GM13977 (cell line): ENCODE measurements around the gene CTAGE9.

Experiments
- DNase-seq: peaks from one replicate; pipeline ENCODE4 v3.0.0; 2012; ENCODE audit warnings: low spot score
- in situ Hi-C: fragments of 300-500 bp; cut with MboI; formaldehyde crosslinking; loops from one replicate; pipeline ENCODE4 v1.12.0; 2022; ENCODE audit warnings: low sequenced_read_pairs, low pct_unique_long_range_greater_than_20kb, mixed read lengths, inconsistent platforms; ENCODE audit not compliant: unreplicated experiment
- TF ChIP-seq, protein P1 (sequence below): IDR thresholded peaks from 2 replicates; pipeline ENCODE4 v1.5.1; 2012; ENCODE audit warnings: mild to moderate bottlenecking, control low read depth; ENCODE audit not compliant: insufficient read depth; ENCODE audit errors: extremely low read depth, missing control alignments

CTAGE9 gene

DNA sequence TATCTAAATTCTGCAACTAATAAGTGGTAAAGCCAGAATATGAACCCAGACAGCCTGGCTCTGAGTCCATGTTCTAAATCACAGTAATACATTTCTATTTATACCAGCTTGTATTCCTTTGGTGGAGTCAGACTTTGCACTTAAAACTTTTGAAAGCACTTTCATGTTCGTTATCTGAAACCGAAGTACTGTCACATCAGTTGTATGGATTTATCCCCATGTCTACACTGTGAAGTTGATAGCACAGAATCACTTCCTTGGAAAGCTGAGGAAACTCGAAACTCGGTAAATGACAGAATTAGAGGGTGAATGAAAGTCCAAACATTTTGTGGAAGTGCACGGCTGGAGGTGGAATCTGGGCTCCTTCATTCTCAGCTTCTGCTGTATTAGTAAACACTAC lies 28.3 kb upstream of the CTAGE9 start:
- in situ Hi-C loops = no loop called here
- TF ChIP-seq, protein P1, sequence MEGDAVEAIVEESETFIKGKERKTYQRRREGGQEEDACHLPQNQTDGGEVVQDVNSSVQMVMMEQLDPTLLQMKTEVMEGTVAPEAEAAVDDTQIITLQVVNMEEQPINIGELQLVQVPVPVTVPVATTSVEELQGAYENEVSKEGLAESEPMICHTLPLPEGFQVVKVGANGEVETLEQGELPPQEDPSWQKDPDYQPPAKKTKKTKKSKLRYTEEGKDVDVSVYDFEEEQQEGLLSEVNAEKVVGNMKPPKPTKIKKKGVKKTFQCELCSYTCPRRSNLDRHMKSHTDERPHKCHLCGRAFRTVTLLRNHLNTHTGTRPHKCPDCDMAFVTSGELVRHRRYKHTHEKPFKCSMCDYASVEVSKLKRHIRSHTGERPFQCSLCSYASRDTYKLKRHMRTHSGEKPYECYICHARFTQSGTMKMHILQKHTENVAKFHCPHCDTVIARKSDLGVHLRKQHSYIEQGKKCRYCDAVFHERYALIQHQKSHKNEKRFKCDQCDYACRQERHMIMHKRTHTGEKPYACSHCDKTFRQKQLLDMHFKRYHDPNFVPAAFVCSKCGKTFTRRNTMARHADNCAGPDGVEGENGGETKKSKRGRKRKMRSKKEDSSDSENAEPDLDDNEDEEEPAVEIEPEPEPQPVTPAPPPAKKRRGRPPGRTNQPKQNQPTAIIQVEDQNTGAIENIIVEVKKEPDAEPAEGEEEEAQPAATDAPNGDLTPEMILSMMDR = no peak
- no peak for DNase-seq

DNA sequence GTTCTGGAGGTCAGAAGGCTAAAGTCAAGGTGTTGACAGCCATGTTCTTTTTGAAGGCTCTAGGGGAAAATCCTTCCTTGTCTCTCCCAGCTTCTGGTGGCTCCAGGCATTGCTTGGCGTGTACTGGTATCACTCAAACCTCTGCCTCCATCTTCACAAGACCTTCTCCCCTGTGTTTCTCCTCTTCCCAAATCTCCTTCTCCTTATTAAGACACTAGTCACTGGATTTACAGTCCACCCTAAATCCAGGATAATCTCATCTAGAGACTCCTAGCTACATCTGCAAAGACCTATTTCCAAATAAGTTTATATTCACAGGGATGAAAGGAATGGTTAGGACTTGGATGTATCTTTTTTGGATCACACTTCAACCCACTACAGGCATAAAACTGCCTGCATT lies 26.0 kb upstream of the CTAGE9 start:
- TF ChIP-seq, protein P1 = no peak
- no peak for DNase-seq
- in situ Hi-C loops = no loop called here

DNA sequence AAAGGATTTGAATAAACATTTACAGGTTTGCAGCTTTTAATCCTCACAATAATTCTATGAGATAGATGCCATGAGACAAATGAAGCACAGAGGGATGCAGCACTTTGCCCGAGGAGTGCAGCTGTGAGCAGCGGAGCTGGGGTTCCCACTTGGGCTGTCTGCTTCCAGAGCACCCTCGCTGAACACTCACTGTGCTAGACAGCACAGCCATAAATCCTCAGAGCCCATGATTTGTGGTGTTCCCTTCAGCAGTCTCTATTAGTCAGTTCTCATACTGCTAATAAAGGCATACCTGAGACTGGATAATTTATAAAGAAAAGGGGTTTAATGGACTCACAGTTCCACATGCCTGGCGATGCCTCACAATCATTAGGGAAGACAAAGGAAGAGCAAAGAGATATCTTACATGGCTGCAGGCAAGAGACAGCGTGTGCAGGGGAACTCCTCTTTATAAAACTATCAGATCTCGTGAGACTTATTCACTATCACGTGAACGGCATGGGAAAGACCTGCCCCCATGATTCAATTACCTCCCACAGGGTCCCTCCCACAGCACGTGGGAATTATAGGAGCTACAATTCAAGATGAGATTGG lies 25.3 kb upstream of the CTAGE9 start:
- in situ Hi-C loops = no loop called here
- TF ChIP-seq, protein P1 = no peak
- no peak for DNase-seq

DNA sequence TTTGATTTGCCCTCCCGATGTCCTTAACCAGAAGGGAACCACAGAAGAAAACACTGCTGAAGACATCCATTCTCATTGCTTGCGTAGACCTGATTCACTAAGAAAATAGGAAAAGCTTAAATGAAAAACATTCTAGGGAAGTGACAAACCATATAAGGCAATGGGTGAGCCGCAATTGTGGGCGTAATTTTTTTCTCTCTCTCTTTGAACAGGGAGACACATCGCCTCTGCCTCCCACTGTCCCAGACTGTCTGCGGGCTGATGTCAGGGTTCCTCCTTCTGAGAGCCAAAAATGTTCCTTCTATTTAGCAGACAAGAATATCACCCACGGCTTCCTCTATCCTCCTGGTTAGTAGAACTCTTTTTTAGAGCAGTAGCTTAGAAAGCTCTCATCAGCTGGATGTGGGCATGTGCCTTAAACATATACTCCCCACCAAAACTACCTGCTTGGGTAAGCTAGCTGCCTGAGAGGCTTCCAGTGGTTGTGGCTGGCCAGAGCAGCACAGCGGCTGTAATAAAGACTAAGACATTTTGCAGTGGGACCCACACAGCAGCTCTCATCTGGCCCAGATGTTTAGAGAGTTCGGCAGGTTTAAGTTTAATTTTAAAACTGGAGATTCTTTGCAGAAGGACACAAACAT lies 22.7 kb upstream of the CTAGE9 start:
- no peak for DNase-seq
- in situ Hi-C loops = no loop called here
- TF ChIP-seq, protein P1 = no peak

DNA sequence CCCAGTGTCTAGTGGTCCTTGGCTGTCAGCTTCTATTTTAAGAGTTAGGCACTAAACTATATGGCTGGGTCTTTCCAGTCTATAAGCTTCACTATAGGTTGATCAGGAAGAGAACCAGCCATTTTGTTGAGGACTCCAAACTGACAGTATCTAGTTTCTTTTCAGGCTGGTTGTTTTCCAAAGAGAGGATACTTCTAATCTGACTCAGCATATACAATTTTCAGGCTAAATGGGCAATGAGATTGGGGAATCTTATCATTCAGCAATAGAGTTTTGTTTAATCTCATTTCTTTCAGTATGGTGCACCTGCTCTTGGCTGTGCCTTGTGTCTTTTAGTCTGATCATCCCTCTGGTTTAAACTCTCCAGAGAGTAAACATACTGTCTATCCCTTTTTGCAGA lies 20.4 kb upstream of the CTAGE9 start:
- no peak for DNase-seq
- in situ Hi-C loops = no loop called here
- TF ChIP-seq, protein P1 = no peak

DNA sequence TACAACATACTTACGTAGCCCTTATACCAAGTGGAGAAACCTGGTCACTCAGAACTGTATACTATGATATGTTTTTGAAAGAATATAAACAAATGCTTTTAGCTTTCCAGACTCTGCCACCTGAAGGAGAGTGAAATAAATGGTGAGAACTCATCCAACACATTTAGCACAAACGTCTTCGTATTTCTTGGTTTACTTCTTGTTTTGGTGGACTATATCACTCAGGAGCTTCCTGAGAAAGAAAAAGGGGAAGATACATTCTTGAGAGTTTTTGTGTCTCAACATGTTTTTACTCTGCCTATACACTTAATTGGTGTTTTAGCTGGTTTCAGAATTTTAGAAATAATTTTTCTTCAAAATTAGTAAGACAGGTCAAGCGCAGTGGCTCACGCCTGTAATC lies 19.4 kb upstream of the CTAGE9 start:
- TF ChIP-seq, protein P1 = no peak
- in situ Hi-C loops = no loop called here
- DNase-seq = no peak
